Ureter (tissue), 1 donor: ENCODE measurements around the gene CACNG8. TPM values are rescaled to one million over a fixed set of nuclear protein-coding genes. Genes with fewer than 3 reads are reported as not detected.

Experiments used
- DNase-seq: peaks from one replicate; pipeline ENCODE4 v3.0.0-alpha.2; 2020; ENCODE audit warnings: low spot score
- total RNA-seq: library from RNA; stranded (reverse); gene quantifications from one replicate; pipeline ENCODE4 v1.2.4, GENCODE V29; 2023
- donor health status: DM: yes; HTN: yes; CAD: no.

Gene CACNG8
- total RNA-seq, 1 donor from 2014 or later, result 0.08 TPM

- DNase-seq, result no peak
Measured at GRCh38 chr19:53961523-53962356, 997 bp upstream of the CACNG8 start.

- no peak for DNase-seq
Measured at GRCh38 chr19:53965091-53965490, 2.4 kb downstream of the CACNG8 start.

- DNase-seq, result no peak
Measured at GRCh38 chr19:53966931-53967330, 4.2 kb downstream of the CACNG8 start.

GRCh38 chr19:53969366-53969765, 6.6 kb downstream of the CACNG8 start:
- no peak for DNase-seq

GRCh38 chr19:53971673-53972072, 8.9 kb downstream of the CACNG8 start:
- no peak for DNase-seq

- peak; percentile 70 for DNase-seq
Measured at GRCh38 chr19:53977429-53977990, 14.8 kb downstream of the CACNG8 start.

- DNase-seq, result no peak
Measured at GRCh38 chr19:53977991-53978731, 15.4 kb downstream of the CACNG8 start.

- DNase-seq, result no peak
Measured at GRCh38 chr19:53978975-53979801, 16.5 kb downstream of the CACNG8 start.

GRCh38 chr19:53980539-53981375, 18.0 kb downstream of the CACNG8 start:
- no peak for DNase-seq

GRCh38 chr19:53981376-53981951, 18.7 kb downstream of the CACNG8 start:
- DNase-seq, result no peak

GRCh38 chr19:53982001-53982451, 19.3 kb downstream of the CACNG8 start:
- no peak for DNase-seq

- no peak for DNase-seq
Measured at GRCh38 chr19:53982611-53983010, 19.9 kb downstream of the CACNG8 start.

- DNase-seq, result no peak
Measured at GRCh38 chr19:53983457-53984289, 20.9 kb downstream of the CACNG8 start.

GRCh38 chr19:53985863-53986262, 23.1 kb downstream of the CACNG8 start:
- DNase-seq, result no peak

GRCh38 chr19:53988981-53989380, 26.2 kb downstream of the CACNG8 start:
- DNase-seq, result no peak

- DNase-seq, result no peak
Measured at GRCh38 chr19:53989600-53990533, 27.1 kb downstream of the CACNG8 start.

GRCh38 chr19:53991224-53992113, 28.7 kb downstream of the CACNG8 start, which contains the start of gene CACNG6:
Gene CACNG6, plus strand, starts transcription at chr19:53991637. Its CDS starts 1,241 bp downstream, at chr19:53992878.
- no peak for DNase-seq
